ENCODE results near the gene KRTAP12-1.
"Not testable (repeated sequence)": the region's sequence is repeated elsewhere in the genome, so short reads cannot be mapped to it uniquely, and the experiment has no call there.

KRTAP12-1 gene

GRCh38 chr21:44644878-44645277 is 37.1 kb downstream of the KRTAP12-1 start:
- DNase-seq (ENCODE audit: low spot score) = no peak

- DNase-seq (ENCODE audit: low spot score) = no peak
Observed at GRCh38 chr21:44643741-44644310, 38.1 kb downstream of the KRTAP12-1 start.

GRCh38 chr21:44640761-44641160 is 41.2 kb downstream of the KRTAP12-1 start:
- no peak for DNase-seq (ENCODE audit: low spot score)

- DNase-seq (ENCODE audit: low spot score) = no peak
Observed at GRCh38 chr21:44639331-44639655, 42.7 kb downstream of the KRTAP12-1 start.

GRCh38 chr21:44638506-44639330 is 43.2 kb downstream of the KRTAP12-1 start:
- DNase-seq (ENCODE audit: low spot score) = not testable (repeated sequence)

- DNase-seq (ENCODE audit: low spot score) = not testable (repeated sequence)
Observed at GRCh38 chr21:44637851-44638348, 44.1 kb downstream of the KRTAP12-1 start.

GRCh38 chr21:44637018-44637850 is 44.7 kb downstream of the KRTAP12-1 start, which contains the start of gene KRTAP10-10:
TSS of gene KRTAP10-10 (plus strand) at chr21:44637356. CDS start at chr21:44637418, 62 bp downstream.
- DNase-seq (ENCODE audit: low spot score) = no peak

- no peak for DNase-seq (ENCODE audit: low spot score)
Observed at GRCh38 chr21:44636209-44637017, 45.5 kb downstream of the KRTAP12-1 start.

GRCh38 chr21:44632067-44632466 is 49.9 kb downstream of the KRTAP12-1 start:
- no peak for DNase-seq (ENCODE audit: low spot score)

Data from COLO829 (cell line).